ENCODE results near the gene ADCY4. TPM values are rescaled to one million over a fixed set of nuclear protein-coding genes. Genes with fewer than 3 reads are reported as not detected.
A peak's percentile ranks its signal among the peaks of the same experiment; 100 is the strongest.

Gene ADCY4
- total and polyA plus RNA-seq, 2 donors: 1.9 to 17.6 TPM

DNA sequence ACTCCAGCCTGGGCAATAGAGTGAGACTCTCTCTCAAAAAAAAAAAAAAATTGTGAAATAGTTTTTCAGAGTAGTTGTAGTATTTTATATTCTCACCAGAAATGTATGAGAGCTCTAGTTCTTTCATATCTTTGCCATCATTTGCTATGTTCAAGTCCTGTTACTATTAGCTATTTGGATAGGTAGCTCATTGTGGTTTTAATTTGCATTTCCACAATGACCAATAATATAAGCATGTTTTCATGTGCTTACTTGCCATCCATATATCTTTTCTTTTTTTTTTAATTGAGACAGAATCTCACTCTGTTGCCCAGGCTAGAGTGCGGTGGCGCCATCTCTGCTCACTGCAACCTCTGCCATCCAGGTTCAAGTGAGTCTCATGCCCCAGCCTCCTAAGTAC is 13.3 kb upstream of the ADCY4 start:
- DNase-seq (ENCODE audit: low read depth in 6 of 9, low spot score in 9 of 9): no peak
- Histone ChIP-seq H3K36me3 (ENCODE audit: control insufficient read depth in 2 of 2, insufficient read depth in 2 of 2, low read length in 1 of 2) (no peaks in the 10 kb centered on the region), H3K4me1 (ENCODE audit: control insufficient read depth in 2 of 2, insufficient read depth in 2 of 2, low read length in 2 of 2) (no peaks in the 10 kb centered on the region), H3K4me3 (ENCODE audit: low read length in 2 of 2) (no peak overlapping the region), H3K9me3 (ENCODE audit: control insufficient read depth in 2 of 2, insufficient read depth in 1 of 2, low read length in 1 of 2) (no peaks in the 10 kb centered on the region), H3K27ac (ENCODE audit: low read depth in 1 of 2, low read length in 1 of 2) (no peak overlapping the region), H3K27me3 (ENCODE audit: control insufficient read depth in 2 of 2, insufficient read depth in 1 of 2, low read length in 1 of 2) (peaks cover 2 to 46% of the 10 kb centered on the region in 2 donors)
- 98% methylated on average over 2 of the region's 2 CpGs for WGBS

DNA sequence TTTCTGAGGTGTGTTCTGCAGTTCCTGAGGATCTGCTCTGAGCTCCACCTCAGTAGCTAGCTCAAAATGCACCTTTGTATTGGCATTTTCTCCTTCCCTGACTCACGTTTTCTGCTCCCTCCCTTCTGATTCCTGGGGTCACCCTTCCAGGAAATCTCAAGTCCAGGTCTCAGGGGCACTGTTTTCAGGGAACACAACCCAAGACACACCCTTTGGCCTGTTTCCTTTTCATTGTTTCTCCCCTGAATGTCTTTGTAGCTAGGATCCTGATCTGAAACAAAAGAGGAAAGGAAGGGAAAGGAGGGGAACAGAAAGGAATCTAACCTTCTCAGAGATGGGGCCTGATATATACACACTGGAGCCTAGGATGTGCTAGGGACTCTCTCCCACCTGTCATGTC is 12.3 kb upstream of the ADCY4 start:
- no peaks in the 10 kb centered on the region for H3K4me1 ChIP-seq (ENCODE audit: control insufficient read depth in 2 of 2, insufficient read depth in 2 of 2, low read length in 2 of 2)
- H3K4me3 ChIP-seq (ENCODE audit: low read length in 2 of 2): no peak overlapping the region
- H3K9me3 ChIP-seq (ENCODE audit: control insufficient read depth in 2 of 2, insufficient read depth in 1 of 2, low read length in 1 of 2): no peaks in the 10 kb centered on the region
- no peaks in the 10 kb centered on the region for H3K36me3 ChIP-seq (ENCODE audit: control insufficient read depth in 2 of 2, insufficient read depth in 2 of 2, low read length in 1 of 2)
- no peak for DNase-seq (ENCODE audit: low read depth in 6 of 9, low spot score in 9 of 9)
- H3K27me3 ChIP-seq (ENCODE audit: control insufficient read depth in 2 of 2, insufficient read depth in 1 of 2, low read length in 1 of 2): peaks cover 0 to 43% of the 10 kb centered on the region in 2 donors
- WGBS: 93% methylated on average over 1 of the region's 1 CpG
- H3K27ac ChIP-seq (ENCODE audit: low read depth in 1 of 2, low read length in 1 of 2): no peak overlapping the region

DNA sequence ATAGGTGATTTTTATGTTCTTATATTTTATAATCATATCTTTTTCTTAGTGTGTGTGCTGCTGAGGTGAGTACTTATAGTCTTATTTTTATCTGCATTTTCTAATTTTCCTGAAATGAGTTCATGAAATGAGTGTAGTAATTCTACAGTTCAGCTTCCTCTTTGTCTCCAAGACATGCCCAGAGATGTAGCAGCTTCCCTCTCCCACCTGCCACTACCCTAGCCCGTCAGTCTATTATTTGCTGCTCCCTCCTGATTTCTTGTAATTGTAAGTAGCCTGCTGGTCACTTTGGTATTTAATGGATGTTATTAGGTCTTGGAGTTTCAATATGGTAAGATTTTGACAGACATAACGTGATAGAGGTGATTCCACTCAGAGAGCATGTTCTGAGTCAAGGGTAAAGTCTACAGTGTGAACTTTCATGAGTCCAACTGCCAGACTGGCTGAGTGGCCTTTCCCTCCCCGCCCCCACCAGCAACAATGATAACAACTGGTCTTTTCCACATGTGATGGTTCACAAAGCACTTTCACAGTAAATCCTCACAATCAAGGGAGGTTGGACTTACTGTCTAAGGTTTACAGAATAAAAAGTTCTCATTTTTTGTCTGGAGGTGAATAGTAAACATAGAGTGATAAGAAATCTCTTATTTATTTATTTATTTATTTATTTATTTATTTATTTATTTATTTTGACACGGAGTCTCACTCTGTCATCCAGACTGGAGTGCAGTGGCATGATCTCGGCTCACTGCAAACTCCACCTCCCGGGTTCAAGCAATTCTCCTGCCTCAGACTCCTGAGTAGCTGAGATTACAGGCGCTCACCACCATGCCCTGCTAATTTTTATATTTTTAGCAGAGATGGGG is 9.2 kb upstream of the ADCY4 start:
- WGBS: 88% methylated on average over 7 of the region's 7 CpGs
- no peak for DNase-seq (ENCODE audit: low read depth in 6 of 9, low spot score in 9 of 9)
- no peak overlapping the region for H3K27ac ChIP-seq (ENCODE audit: low read depth in 1 of 2, low read length in 1 of 2)

DNA sequence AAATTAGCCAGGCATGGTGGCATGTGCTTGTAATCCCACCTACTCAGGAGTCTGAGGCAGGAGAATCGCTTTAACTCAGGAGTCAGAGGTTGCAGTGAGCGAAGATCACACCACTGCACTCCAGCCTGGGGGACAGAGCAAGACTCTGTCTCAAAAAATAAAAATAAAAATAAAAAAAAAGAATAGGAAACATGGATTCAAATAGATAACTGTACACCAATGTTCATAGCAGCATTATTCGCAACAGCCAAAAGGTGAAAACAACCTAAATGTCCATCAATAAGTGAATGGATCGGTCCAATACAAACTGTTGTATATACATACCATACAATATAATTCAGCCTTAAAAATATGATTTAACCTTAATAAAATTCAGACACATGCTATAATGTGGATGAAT is 8.0 kb upstream of the ADCY4 start:
- H3K27me3 ChIP-seq (ENCODE audit: control insufficient read depth in 2 of 2, insufficient read depth in 1 of 2, low read length in 1 of 2): peaks cover 3 to 49% of the 10 kb centered on the region in 2 donors
- 99% methylated on average over 4 of the region's 4 CpGs for WGBS
- H3K27ac ChIP-seq (ENCODE audit: low read depth in 1 of 2, low read length in 1 of 2): no peak overlapping the region
- no peak for DNase-seq (ENCODE audit: low read depth in 6 of 9, low spot score in 9 of 9)
- H3K4me3 ChIP-seq (ENCODE audit: low read length in 2 of 2): no peak overlapping the region
- peaks cover 4 to 14% of the 10 kb centered on the region in 2 donors for H3K4me1 ChIP-seq (ENCODE audit: control insufficient read depth in 2 of 2, insufficient read depth in 2 of 2, low read length in 2 of 2)
- no peaks in the 10 kb centered on the region for H3K9me3 ChIP-seq (ENCODE audit: control insufficient read depth in 2 of 2, insufficient read depth in 1 of 2, low read length in 1 of 2)
- no peaks in the 10 kb centered on the region for H3K36me3 ChIP-seq (ENCODE audit: control insufficient read depth in 2 of 2, insufficient read depth in 2 of 2, low read length in 1 of 2)

More for the DNA sequence above, 9.2 kb upstream of the ADCY4 start:
- Histone ChIP-seq H3K27me3 (ENCODE audit: control insufficient read depth in 2 of 2, insufficient read depth in 1 of 2, low read length in 1 of 2) (peaks cover 3 to 41% of the 10 kb centered on the region in 2 donors), H3K9me3 (ENCODE audit: control insufficient read depth in 2 of 2, insufficient read depth in 1 of 2, low read length in 1 of 2) (no peaks in the 10 kb centered on the region), H3K4me3 (ENCODE audit: low read length in 2 of 2) (no peak overlapping the region), H3K36me3 (ENCODE audit: control insufficient read depth in 2 of 2, insufficient read depth in 2 of 2, low read length in 1 of 2) (no peaks in the 10 kb centered on the region), H3K4me1 (ENCODE audit: control insufficient read depth in 2 of 2, insufficient read depth in 2 of 2, low read length in 2 of 2) (peaks cover 2 to 12% of the 10 kb centered on the region in 2 donors)

GRCh38 chr14:24340606-24341005 is 5.7 kb upstream of the ADCY4 start:
- WGBS: 100% methylated on average over 1 of the region's 1 CpG
- Histone ChIP-seq H3K36me3 (ENCODE audit: control insufficient read depth in 2 of 2, insufficient read depth in 2 of 2, low read length in 1 of 2) (peaks cover 0 to 13% of the 10 kb centered on the region in 2 donors), H3K27ac (ENCODE audit: low read depth in 1 of 2, low read length in 1 of 2) (no peak overlapping the region), H3K27me3 (ENCODE audit: control insufficient read depth in 2 of 2, insufficient read depth in 1 of 2, low read length in 1 of 2) (peaks cover 14 to 65% of the 10 kb centered on the region in 2 donors), H3K4me1 (ENCODE audit: control insufficient read depth in 2 of 2, insufficient read depth in 2 of 2, low read length in 2 of 2) (peaks cover 4 to 16% of the 10 kb centered on the region in 2 donors), H3K9me3 (ENCODE audit: control insufficient read depth in 2 of 2, insufficient read depth in 1 of 2, low read length in 1 of 2) (no peaks in the 10 kb centered on the region), H3K4me3 (ENCODE audit: low read length in 2 of 2) (no peak overlapping the region)
- DNase-seq (ENCODE audit: low read depth in 6 of 9, low spot score in 9 of 9): no peak

- Histone ChIP-seq H3K27me3 (ENCODE audit: control insufficient read depth in 2 of 2, insufficient read depth in 1 of 2, low read length in 1 of 2) (peaks cover 25 to 72% of the 10 kb centered on the region in 2 donors), H3K36me3 (ENCODE audit: control insufficient read depth in 2 of 2, insufficient read depth in 2 of 2, low read length in 1 of 2) (peaks cover 0 to 13% of the 10 kb centered on the region in 2 donors), H3K4me3 (ENCODE audit: low read length in 2 of 2) (peak within 1 kb of the TSS; percentile 62 to 76), H3K9me3 (ENCODE audit: control insufficient read depth in 2 of 2, insufficient read depth in 1 of 2, low read length in 1 of 2) (peaks cover 0 to 5% of the 10 kb centered on the region in 2 donors), H3K4me1 (ENCODE audit: control insufficient read depth in 2 of 2, insufficient read depth in 2 of 2, low read length in 2 of 2) (peaks cover 6 to 22% of the 10 kb centered on the region in 2 donors), H3K27ac (ENCODE audit: low read depth in 1 of 2, low read length in 1 of 2) (peak within 1 kb of the TSS in 1 of 2 donors; percentile 22)
- DNase-seq (ENCODE audit: low read depth in 6 of 9, low spot score in 9 of 9): peak; percentile 42 to 87 (median 59)
- WGBS: 6% methylated on average over 51 of the region's 51 CpGs
Measured at GRCh38 chr14:24339284-24340151, 4.6 kb upstream of the ADCY4 start, which contains the start of gene RIPK3. RIPK3 (minus strand) TSS chr14:24339991; CDS start chr14:24339826, 165 bp downstream.

- 91% methylated on average over 14 of the region's 14 CpGs for WGBS
- H3K36me3 ChIP-seq (ENCODE audit: control insufficient read depth in 2 of 2, insufficient read depth in 2 of 2, low read length in 1 of 2): peaks cover 0 to 13% of the 10 kb centered on the region in 2 donors
- H3K27me3 ChIP-seq (ENCODE audit: control insufficient read depth in 2 of 2, insufficient read depth in 1 of 2, low read length in 1 of 2): peaks cover 32 to 75% of the 10 kb centered on the region in 2 donors
- peaks cover 9 to 29% of the 10 kb centered on the region in 2 donors for H3K4me1 ChIP-seq (ENCODE audit: control insufficient read depth in 2 of 2, insufficient read depth in 2 of 2, low read length in 2 of 2)
- peak overlapping the region; percentile 62 to 76 for H3K4me3 ChIP-seq (ENCODE audit: low read length in 2 of 2)
- no peak for DNase-seq (ENCODE audit: low read depth in 6 of 9, low spot score in 9 of 9)
- peaks cover 0 to 8% of the 10 kb centered on the region in 2 donors for H3K9me3 ChIP-seq (ENCODE audit: control insufficient read depth in 2 of 2, insufficient read depth in 1 of 2, low read length in 1 of 2)
- H3K27ac ChIP-seq (ENCODE audit: low read depth in 1 of 2, low read length in 1 of 2): no peak overlapping the region
Measured at GRCh38 chr14:24338843-24339242, 4.0 kb upstream of the ADCY4 start.

- WGBS: 97% methylated on average over 8 of the region's 8 CpGs
- DNase-seq (ENCODE audit: low read depth in 6 of 9, low spot score in 9 of 9): no peak
- H3K4me3 ChIP-seq (ENCODE audit: low read length in 2 of 2): no peak overlapping the region
Measured at GRCh38 chr14:24337824-24338175, 2.9 kb upstream of the ADCY4 start.

More at GRCh38 chr14:24337824-24338175, 2.9 kb upstream of the ADCY4 start:
- Histone ChIP-seq H3K9me3 (ENCODE audit: control insufficient read depth in 2 of 2, insufficient read depth in 1 of 2, low read length in 1 of 2) (peaks cover 0 to 8% of the 10 kb centered on the region in 2 donors), H3K4me1 (ENCODE audit: control insufficient read depth in 2 of 2, insufficient read depth in 2 of 2, low read length in 2 of 2) (peaks cover 11 to 37% of the 10 kb centered on the region in 2 donors), H3K27ac (ENCODE audit: low read depth in 1 of 2, low read length in 1 of 2) (no peak overlapping the region), H3K36me3 (ENCODE audit: control insufficient read depth in 2 of 2, insufficient read depth in 2 of 2, low read length in 1 of 2) (peaks cover 0 to 13% of the 10 kb centered on the region in 2 donors), H3K27me3 (ENCODE audit: control insufficient read depth in 2 of 2, insufficient read depth in 1 of 2, low read length in 1 of 2) (peaks cover 41 to 84% of the 10 kb centered on the region in 2 donors)

Measured in thymus (tissue), 11 donors.